ENCODE data around the gene IGLL1.
"Not testable (repeated sequence)": the region's sequence is repeated elsewhere in the genome, so short reads cannot be mapped to it uniquely, and the experiment has no call there.

IGLL1 gene

DNA sequence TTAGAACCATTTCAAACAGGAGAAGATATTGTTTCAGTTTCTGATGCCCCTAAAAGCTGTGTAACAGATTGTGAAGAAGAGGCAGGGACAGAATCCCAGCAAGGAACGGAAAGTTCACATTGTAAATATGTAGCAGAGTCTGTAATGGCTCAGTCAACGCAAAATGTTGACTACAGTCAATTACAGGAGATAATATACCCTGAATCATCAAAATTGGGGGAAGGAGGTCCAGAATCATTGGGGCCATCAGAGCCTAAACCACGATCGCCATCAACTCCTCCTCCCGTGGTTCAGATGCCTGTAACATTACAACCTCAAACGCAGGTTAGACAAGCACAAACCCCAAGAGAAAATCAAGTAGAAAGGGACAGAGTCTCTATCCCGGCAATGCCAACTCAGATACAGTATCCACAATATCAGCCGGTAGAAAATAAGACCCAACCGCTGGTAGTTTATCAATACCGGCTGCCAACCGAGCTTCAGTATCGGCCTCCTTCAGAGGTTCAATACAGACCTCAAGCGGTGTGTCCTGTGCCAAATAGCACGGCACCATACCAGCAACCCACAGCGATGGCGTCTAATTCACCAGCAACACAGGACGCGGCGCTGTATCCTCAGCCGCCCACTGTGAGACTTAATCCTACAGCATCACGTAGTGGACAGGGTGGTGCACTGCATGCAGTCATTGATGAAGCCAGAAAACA, 40.8 kb downstream of the IGLL1 start:
- DNase-seq: peak; percentile 75

GRCh38 chr22:23538696-23539030, 41.4 kb downstream of the IGLL1 start:
- not testable (repeated sequence) for DNase-seq

- not testable (repeated sequence) for DNase-seq
These were observed 42.0 kb downstream of the IGLL1 start for GRCh38 chr22:23537830-23538695.

DNA sequence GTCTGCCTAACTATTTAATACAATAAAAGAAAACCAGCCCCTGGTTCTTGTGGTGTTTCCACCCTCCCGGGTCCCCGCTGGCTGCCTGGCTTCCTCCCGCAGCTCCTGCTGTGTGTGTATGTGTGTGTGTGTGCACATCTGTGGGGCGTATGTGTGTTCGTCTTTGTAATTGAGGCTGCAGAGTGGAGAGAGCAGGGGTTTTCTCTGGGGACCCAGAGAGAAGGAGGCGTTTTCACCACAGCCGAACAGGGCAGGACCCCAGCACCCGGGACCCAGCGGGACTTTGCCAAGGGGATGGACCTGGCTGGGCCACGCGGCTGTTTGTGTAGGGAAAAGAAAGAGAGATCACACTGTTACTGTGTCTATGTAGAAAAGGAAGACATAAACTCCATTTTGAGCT, 42.7 kb downstream of the IGLL1 start:
- no peak for DNase-seq

GRCh38 chr22:23536821-23537345, 43.2 kb downstream of the IGLL1 start:
- no peak for DNase-seq

DNA sequence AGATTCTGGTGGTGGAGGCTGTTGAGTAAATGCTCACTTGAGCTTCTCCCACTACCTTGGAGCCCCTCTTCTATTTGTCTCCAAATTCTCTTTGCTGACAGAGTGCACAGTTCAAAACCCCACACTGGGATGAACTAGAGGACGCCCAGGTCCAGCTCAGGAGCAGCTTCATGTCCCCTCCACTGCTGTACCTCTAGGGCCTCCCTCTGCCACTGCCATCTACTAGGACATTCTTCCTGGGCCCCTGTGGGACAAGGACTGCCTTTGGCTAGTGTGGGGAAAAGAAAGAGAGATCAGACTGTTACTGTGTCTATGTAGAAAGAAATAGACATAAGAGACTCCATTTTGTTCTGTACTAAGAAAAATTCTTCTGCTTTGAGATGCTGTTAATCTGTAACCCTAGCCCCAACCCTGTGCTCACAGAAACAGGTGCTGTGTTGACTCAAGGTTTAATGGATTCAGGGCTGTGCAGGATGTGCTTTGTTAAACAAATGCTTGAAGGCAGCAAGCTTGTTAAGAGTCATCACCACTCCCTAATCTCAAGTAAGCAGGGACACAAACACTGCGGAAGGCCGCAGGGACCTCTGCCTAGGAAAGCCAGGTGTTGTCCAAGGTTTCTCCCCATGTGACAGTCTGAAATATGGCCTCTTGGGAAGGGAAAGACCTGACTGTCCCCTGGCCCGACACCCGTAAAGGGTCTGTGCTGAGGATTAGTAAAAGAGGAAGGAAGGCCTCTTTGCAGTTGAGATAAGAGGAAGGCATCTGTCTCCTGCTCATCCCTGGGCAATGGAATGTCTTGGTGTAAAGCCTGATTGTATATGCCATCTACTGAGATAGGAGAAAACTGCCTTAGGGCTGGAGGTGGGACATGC, 44.1 kb downstream of the IGLL1 start:
- DNase-seq: not testable (repeated sequence)

- DNase-seq: no peak
These were observed 45.0 kb downstream of the IGLL1 start for GRCh38 chr22:23534851-23535717.

GRCh38 chr22:23534201-23534850, 45.8 kb downstream of the IGLL1 start:
- DNase-seq: no peak

DNA sequence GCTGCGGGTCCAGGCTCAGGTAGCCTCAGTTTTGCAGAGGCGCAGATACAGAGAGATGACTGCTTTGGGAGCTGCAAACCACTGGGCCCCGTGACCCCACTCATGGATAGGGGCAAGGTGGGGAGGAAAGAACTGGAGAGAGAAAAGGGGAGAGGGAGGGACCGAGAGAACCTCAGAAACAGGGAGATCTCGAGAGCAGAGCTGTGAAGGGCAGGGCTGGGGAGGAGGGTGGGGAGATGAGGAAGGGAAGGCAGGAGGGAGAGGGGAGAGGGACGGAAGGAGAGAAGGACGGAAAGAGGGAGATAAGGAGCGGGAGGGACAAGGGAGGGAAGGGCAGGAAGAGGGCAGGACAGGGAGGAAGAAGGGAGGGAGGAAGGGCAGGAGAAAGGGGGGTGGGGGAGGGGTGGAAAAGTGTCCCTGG, 46.3 kb downstream of the IGLL1 start:
- DNase-seq: no peak

- DNase-seq: no peak
These were observed 46.7 kb downstream of the IGLL1 start for GRCh38 chr22:23533328-23533762.

DNA sequence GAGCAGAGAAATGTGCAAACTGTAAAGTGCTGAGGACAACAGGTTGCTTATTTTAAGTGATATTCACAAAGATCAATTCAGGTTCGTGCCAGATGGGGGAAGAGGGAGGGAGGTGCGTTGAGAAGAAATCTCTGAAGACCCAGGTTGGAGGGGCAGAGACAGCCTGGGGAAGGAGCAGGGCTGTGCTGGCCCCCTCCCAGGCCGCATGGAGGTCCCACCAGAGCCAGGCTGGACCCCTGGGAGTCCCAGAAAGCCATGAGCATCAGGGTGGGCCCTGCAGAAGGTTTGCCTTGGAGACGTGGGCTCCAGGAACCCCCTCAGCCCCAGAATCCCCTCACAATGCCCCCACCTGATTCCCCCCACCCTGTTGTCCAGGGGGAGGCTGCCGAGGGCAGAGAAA, 47.4 kb downstream of the IGLL1 start:
- no peak for DNase-seq

GRCh38 chr22:23531966-23532705, 48.0 kb downstream of the IGLL1 start:
- no peak for DNase-seq

DNA sequence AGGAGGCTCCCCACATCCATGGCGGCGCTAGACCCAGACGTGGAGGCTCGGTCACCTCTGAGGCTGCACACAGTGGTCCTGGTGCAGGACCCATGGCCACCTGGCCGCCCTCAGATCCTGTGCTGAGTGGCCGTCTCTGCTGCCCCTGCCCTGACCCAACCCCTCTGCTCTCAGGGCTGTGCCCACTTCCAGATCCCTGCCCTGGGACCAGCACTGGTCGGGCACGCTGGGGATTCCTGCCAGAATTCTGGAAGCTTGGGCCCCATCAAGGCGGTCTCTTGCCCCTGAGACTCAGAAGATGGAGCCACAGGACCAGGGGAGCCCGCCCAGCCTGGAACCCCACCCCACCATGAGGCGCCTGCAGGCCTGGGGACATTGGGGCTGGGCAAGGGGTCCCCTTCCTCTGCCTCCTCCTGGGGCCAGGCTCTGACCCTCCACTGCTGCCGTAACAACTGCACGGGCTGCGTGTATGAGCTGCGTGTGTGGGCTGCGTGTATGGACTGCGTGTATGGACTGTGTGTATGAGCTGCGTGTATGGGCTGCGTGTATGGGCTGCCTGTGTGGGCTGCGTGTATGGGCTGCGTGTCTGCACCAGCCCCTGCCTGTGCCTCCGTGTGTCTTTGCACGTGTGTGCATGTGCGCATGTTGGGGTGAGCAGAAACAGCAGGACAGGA, 48.7 kb downstream of the IGLL1 start:
- DNase-seq: no peak

GRCh38 chr22:23530766-23531282, 49.3 kb downstream of the IGLL1 start:
- no peak for DNase-seq

DNA sequence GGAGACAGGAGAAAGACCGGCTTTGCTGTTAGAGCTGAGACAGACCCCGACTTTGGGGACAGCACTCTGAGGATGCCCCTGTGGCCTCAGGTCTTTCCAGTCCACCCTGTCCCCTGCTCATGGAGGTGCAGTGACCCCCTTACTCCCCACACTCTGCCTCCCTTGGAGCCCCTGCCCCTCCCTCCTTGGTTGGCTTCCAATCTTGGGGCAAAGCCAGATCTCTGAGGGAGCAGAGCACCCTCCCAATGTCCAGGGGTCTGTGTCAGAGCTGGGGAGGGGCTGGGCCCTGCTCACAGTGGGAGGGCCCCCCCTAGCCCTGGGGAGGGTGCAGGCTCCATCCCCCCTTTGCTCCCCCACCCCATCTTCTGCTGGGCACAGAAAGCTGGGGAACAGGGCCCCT, 50.0 kb downstream of the IGLL1 start:
- DNase-seq: no peak

DNA sequence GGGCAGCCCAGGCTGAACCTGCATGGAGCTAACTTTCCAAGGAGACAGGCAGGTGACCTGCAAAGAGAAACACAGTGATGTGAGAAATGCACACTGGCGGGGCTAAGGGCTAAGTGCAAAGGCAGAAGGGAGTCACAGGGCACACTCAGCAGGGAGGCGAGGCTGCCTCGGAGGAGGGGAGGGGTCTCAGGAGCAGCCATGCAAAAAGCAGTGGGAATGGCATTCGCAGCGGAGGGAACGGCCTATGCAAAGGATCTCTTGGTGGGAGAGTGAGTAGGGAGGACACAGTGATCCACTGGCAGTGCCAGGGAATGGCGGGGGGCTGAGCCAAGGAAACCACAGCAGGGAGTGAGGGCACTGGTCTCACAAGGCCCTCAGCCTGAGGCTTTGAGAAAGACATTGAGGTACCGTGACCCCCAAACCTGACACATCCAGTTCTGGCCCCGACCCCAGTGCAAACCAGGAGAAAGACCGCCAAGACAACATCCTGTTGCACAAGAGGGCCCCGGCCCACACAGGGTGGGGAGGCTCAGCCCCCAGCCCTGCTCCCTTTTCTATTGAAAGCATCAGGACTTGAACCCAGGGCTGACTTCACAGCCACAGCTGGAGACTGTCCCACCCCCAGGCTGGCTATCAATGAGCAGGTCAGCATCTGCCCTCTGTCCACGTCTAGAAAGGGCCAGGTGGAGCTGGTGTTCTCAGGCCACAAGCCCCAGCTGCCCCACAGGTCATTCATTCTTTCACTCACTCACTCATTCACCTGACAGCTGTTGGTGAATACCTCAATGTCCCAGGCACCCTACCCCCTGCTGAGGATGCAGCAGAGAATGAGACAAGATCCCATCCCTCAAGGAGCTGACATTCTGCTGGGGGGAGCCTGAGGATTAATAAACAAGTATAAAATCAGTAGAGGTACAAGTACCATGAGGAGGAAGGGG, 50.7 kb downstream of the IGLL1 start:
- DNase-seq: no peak

DNA sequence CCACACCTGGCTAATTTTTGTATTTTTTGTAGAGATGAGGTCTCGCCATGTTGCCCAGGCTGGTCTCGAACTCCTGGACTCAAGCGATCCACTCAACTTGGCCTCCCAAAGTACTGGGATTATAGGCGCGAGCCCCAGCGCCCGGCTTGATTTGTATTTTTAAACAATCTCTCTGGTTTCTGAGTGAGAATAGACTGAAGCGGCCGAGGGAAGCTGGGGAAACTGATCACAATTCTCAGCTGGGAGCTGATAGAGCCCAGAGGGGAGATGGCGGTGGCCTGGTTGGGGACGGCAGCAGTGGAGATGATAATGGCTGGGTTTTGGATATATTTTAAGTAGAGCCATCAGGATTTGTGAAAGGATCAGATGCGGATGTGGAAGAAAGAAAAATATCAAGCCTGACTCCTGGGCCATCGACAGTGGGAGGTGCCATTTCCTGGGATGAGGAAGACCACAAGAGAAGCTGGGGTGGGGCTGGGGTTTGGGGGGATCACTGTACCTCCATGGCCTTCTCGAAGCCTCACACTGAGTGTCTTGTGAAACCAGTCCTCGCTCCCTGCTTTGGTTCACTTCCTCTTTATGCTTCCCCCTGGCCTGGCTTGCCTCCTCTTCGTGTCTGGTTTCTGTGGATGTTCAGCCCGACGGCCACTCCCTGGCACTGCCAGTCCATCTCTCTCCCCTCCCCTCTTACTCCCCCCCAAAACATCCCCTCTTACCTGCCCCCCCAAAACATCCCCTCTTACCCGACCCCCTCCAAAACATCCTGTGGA, 51.9 kb downstream of the IGLL1 start:
- DNase-seq: peak; percentile 70

All from inflammatory macrophage treated with lipopolysaccharide for 4 hours (primary cell).